Fibroblast of villous mesenchyme (primary cell): ENCODE results near the gene AOPEP. TPM values are rescaled to one million over a fixed set of nuclear protein-coding genes. Genes with fewer than 3 reads are reported as not detected.

Experiments used
- DNase-seq: peaks from one replicate; pipeline ENCODE4 v3.0.0-alpha.2; 2010; ENCODE audit warnings: low read depth
- H3K4me3 ChIP-seq: 2 replicates; pipeline ENCODE4 v1.5.1; 2011; ENCODE audit warnings: low read depth, mild to moderate bottlenecking, low read length
- total RNA-seq: library from RNA; depleted of rRNA; stranded (reverse); fragments of >200 nt; gene quantifications from 2 replicates; pipeline ENCODE4 v1.2.3, GENCODE V29; 2012
- TF ChIP-seq, protein P1 (sequence below): IDR thresholded peaks from 2 replicates; pipeline ENCODE4 v1.5.1; 2012; ENCODE audit warnings: low read depth, mild to moderate bottlenecking, low read length; ENCODE audit not compliant: insufficient read depth

The AOPEP gene
- total RNA-seq, 1 donor, result 153 TPM

DNA sequence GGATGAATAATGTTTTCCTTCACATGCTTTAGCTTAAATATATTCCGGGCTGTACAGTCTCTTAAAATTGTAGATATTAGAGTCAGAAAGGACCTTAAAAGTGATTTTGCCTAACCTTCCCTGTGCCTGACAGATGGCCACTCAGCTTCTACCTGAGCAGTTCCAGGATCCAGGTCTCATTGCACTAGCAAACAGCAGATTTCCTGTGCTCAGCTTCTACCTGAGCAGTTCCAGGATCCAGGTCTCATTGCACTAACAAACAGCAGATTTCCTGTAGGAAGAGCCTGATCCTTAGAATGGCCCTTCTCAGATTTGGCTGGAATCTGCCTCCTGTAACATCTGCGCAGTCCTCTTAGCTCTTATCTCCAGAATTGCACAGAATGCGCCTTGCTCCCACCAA is 219.8 kb downstream of the AOPEP start:
- no peak for DNase-seq
- H3K4me3 ChIP-seq, result no peak overlapping the region
- TF ChIP-seq, protein P1, sequence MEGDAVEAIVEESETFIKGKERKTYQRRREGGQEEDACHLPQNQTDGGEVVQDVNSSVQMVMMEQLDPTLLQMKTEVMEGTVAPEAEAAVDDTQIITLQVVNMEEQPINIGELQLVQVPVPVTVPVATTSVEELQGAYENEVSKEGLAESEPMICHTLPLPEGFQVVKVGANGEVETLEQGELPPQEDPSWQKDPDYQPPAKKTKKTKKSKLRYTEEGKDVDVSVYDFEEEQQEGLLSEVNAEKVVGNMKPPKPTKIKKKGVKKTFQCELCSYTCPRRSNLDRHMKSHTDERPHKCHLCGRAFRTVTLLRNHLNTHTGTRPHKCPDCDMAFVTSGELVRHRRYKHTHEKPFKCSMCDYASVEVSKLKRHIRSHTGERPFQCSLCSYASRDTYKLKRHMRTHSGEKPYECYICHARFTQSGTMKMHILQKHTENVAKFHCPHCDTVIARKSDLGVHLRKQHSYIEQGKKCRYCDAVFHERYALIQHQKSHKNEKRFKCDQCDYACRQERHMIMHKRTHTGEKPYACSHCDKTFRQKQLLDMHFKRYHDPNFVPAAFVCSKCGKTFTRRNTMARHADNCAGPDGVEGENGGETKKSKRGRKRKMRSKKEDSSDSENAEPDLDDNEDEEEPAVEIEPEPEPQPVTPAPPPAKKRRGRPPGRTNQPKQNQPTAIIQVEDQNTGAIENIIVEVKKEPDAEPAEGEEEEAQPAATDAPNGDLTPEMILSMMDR, result no peak

DNA sequence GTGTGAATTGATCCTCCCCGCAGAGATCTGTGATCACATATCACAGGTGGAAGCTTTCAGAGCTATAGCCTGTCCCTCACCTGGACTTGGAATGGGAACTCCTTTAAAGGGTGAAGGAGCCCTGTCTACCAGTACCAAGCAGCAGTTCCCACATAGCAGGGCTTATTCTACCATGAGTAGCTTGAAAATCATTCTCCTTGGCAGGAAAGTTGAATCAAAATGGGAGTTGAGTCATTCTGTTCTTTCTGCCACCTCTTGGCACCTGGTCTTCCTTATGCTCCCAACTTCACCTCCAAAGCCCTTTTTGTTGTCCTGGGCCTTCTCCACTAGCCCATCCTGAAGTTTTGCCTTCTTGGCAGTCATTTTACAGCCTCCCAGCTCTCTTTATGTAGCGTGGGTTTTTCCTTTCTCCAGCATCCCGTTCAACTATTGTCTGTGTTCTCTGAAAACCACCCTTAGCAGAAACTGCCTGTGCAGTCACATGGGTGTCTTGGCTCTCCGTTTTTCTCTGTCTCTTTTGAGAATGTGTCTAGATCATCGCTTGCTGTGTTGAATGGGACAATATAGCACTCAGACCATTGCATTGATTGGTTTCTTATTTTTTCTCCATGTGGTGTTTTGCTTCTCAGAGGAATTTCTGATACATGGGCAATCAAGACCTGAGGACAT is 222.2 kb downstream of the AOPEP start:
- H3K4me3 ChIP-seq, result no peak overlapping the region
- TF ChIP-seq, protein P1, result no peak
- no peak for DNase-seq

DNA sequence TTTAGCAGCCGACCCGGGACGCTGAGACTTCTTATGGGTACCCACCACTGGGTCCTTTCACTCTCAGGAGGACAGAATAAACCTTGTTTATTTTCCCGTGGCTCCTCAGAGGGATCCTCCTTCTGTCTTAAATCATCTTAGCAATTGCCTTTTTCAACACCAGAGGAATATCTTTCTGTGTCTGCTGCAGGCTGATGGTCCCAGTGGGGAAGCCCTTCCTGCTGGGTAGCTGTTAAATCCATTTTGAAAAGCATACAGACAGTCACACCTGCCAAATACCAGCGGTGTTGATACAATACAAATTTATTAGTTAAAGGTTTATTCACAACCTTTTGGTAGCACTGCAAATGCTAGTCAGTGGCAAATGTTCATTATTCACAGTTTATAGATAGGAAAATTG is 222.9 kb downstream of the AOPEP start:
- TF ChIP-seq, protein P1, result no peak
- no peak for DNase-seq
- no peak overlapping the region for H3K4me3 ChIP-seq

DNA sequence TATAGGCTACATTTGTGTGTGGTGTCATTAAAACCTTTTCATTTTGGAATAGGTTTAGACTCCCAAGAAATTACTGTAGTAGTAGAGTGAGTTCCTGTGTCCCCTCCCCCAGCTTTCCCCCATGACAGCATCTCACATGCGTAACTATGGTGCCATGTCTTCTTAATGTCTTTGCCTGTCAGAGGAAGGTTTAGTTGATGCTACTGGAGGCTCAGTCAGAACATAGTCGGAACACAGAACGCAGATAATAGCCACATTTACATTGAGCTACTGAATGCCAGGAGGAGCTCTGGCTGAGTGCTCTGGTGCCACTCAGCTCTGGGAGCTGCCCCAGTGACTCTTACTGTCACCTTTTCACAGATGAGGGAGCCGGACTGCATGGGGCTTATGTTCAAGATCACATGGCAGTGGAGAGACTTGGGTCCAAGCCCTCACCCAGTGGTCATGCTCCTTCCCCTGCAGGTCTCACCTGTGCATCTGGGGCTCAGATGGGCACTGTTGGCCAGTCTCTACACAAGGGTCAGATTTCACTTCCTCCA is 223.6 kb downstream of the AOPEP start:
- no peak for DNase-seq
- no peak overlapping the region for H3K4me3 ChIP-seq
- TF ChIP-seq, protein P1, result no peak

DNA sequence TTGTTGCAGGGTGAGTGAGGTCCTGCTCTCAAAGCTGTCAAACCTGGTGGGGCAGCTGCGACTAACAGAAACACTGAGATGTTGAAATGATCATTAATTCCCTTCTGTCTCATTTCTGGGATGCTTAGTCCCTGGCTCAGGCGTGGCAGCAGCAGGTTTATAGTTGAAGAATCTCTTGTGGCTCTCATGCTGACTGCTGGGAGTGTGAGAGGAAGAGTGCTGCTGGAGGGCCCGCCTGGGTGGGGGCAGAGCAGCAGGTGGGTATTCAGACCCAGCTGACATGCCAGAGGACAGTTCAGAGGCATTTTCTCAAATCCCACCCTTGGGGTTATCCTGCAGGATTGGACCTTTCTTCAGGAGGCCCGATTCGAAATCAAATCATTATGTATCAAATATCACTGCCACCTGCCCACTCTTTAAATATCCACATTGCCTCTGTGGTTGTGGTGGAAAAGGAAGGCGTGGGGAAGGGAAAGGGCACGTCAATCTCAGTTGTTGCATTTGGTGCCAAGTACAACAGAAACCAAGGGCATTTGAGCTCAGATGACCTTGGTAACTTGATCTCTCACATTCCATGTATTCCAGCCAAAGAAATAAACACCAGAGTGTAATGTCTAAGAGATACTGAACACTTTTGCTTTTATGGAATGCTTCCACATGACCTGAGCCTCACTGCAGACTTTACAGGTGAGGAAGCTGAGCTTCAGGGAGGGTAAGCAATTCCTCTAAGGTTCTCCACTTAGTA is 224.3 kb downstream of the AOPEP start:
- TF ChIP-seq, protein P1, result no peak
- DNase-seq, result no peak
- no peak overlapping the region for H3K4me3 ChIP-seq

DNA sequence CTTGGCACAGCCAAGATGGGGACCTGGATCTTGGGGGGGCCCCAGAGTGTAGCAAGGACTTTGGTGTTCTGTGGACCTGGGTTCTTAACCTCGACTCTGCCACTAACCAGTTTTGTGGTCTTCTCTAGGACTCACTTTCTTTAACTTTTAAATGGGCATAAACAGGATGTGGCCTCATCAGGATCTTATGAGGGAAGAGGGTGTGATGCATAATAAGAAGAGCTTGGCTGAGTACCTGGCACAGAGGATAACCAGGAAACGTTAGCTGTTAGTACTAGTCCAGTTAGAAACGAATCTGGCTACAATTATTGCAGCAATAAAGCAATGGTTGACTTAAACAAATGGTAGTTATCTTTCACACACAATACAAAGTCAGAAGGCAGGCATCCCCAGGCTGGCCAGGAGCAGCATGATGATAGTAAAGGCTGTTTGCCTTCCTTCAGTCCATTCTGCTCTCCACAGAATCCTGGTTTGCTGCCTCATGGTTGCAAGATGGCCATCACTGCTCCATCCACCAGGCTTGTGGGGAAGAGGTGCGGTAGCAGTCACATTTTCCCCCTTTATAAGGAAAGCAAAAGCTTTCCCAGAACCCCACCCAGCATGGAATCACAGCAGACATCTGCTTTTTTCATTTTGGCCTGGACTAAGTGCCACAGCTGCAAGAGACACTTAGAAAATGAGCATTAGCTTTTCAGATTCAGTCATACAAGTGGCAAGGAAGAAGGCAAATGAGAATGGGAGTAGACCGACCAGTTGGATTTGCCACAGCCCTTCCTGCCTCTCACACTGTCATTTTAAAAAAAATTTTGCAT is 225.0 kb downstream of the AOPEP start:
- H3K4me3 ChIP-seq, result no peak overlapping the region
- no peak for DNase-seq
- TF ChIP-seq, protein P1, result no peak
